Measurements from ENCODE around the gene RTN4RL2. TPM values are rescaled to one million over a fixed set of nuclear protein-coding genes. Genes with fewer than 3 reads are reported as not detected.

The RTN4RL2 gene
- total RNA-seq, 1 experiment from 2014 or later: 7.0 TPM

DNA sequence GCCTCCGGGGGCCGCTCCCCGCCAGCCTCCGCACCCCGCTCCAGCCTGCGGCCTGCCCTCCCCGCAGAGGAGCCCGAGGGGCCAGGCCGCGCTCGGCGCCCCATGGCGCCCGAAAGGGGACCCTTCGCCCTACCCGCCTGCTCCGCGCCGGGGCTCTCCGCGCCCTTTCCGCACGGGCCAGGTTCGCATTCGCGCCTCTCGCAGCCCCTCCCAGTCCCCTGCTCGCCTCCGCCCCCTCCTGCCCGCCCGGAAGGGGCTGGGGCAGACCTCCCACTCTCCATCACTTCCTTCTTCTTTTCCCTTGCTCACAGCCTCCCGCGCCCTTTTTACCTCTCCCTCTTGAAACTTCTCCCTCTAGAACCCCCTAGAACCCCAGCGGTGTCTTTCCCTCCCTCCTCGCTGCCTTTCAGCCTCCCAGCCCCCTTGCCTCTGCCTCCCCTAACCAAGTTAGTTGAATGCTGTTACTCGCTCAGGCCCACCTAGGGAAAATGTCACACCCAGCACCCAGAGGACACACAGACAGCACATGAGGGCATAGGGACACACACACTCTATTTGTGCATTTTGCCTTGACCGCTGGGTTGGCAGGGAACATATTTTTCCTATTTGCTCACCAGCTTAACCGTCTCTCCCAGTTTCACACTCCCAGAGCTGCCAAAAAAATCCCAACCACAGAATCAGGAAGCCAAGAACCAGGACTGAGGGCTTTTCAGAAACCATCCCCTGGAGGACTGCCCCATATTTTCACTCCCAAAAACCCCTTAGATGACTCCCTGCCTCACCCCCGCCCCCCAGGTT, 33.2 kb upstream of the RTN4RL2 start, which contains the start of gene SLC43A3:
TSS of gene SLC43A3 (minus strand) at position 193 of the 798 bp plus-strand sequence. CDS start 949 bp downstream, outside the sequence.
- TF ChIP-seq, protein P1, sequence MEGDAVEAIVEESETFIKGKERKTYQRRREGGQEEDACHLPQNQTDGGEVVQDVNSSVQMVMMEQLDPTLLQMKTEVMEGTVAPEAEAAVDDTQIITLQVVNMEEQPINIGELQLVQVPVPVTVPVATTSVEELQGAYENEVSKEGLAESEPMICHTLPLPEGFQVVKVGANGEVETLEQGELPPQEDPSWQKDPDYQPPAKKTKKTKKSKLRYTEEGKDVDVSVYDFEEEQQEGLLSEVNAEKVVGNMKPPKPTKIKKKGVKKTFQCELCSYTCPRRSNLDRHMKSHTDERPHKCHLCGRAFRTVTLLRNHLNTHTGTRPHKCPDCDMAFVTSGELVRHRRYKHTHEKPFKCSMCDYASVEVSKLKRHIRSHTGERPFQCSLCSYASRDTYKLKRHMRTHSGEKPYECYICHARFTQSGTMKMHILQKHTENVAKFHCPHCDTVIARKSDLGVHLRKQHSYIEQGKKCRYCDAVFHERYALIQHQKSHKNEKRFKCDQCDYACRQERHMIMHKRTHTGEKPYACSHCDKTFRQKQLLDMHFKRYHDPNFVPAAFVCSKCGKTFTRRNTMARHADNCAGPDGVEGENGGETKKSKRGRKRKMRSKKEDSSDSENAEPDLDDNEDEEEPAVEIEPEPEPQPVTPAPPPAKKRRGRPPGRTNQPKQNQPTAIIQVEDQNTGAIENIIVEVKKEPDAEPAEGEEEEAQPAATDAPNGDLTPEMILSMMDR (conservative IDR thresholded peaks at IDR 0.05): 0 out of 3 replicates have a peak, but pooled peaks have one; percentile 14
- H3K36me3 Mint-ChIP-seq (ENCODE audit: insufficient read depth in 1 of 3, low read depth in 3 of 3): peaks cover 11 to 21% (median 19%) of the 10 kb centered on the region in 3 experiments; a peak in 6 of 7 replicates
- Histone ChIP-seq H3K9ac (ENCODE audit: extremely low read depth, insufficient read length, low read length) (no peak within 1 kb of the TSS), H3K79me1 (ENCODE audit: insufficient read depth, low read depth, low read length, poor library complexity, severe bottlenecking) (no peaks in the 10 kb centered on the region), H3K4me1 (ENCODE audit: insufficient read depth, low read length) (peaks cover 2% of the 10 kb centered on the region; the same call in 1 of the 2 replicates), H2BK20ac (ENCODE audit: low read depth, low read length, poor library complexity, severe bottlenecking) (no peak within 1 kb of the TSS), H2BK15ac (ENCODE audit: low read depth, low read length) (no peak within 1 kb of the TSS), H3K4me2 (ENCODE audit: insufficient read depth, insufficient read length, low read length) (peak within 1 kb of the TSS; percentile 60), H3T11ph (ENCODE audit: low read length) (no peak within 1 kb of the TSS), H4K20me1 (ENCODE audit: control insufficient read depth, insufficient read depth, insufficient read length) (no peaks in the 10 kb centered on the region), H3K14ac (ENCODE audit: insufficient read depth, low read length) (peak within 1 kb of the TSS; percentile 74; the same call in 1 of the 2 replicates), H4K91ac (ENCODE audit: insufficient read length, low read depth, low read length) (no peak within 1 kb of the TSS), H3K79me2 (ENCODE audit: insufficient read depth, low read length) (no peaks in the 10 kb centered on the region), H4K5ac (ENCODE audit: insufficient read length, low read depth, low read length) (no peak within 1 kb of the TSS), H3K18ac (ENCODE audit: insufficient read length, low read depth, low read length) (no peak within 1 kb of the TSS), H2AK5ac (ENCODE audit: insufficient read length, low read length) (no peak within 1 kb of the TSS), H3K4ac (ENCODE audit: low read depth, low read length) (no peak within 1 kb of the TSS), H3K27me3 (ENCODE audit: insufficient read depth, low read length) (peaks cover 3% of the 10 kb centered on the region; the same call in 1 of the 2 replicates), H3K56ac (ENCODE audit: insufficient read length, low read depth, low read length) (no peak within 1 kb of the TSS), H4K8ac (replicated peaks; ENCODE audit: insufficient read length, low read depth, low read length) (no peak within 1 kb of the TSS), H2BK5ac (ENCODE audit: insufficient read length, low read length) (no peak within 1 kb of the TSS), H3K27ac (ENCODE audit: insufficient read length, low read depth, low read length) (no peak within 1 kb of the TSS), H2AFZ (ENCODE audit: low read length) (no peak within 1 kb of the TSS), H2BK120ac (ENCODE audit: low read depth, low read length, poor library complexity, severe bottlenecking) (no peak within 1 kb of the TSS), H3K9me3 (ENCODE audit: control insufficient read depth, low read depth, low read length) (no peaks in the 10 kb centered on the region), H2BK12ac (ENCODE audit: insufficient read length, low read depth, low read length) (no peak within 1 kb of the TSS), H3K23ac (ENCODE audit: insufficient read length, low read depth, low read length) (no peak within 1 kb of the TSS), H3K23me2 (ENCODE audit: insufficient read length, low read depth, low read length, poor library complexity, severe bottlenecking) (peaks cover 6% of the 10 kb centered on the region)
- H3K27me3 Mint-ChIP-seq (ENCODE audit: low read depth): peaks cover 43% of the 10 kb centered on the region
- no peak within 1 kb of the TSS; a peak in 1 of 7 replicates for H3K27ac Mint-ChIP-seq
- peak within 1 kb of the TSS; percentile 68 to 83 for H3K4me3 Mint-ChIP-seq
- WGBS (ENCODE audit: extremely low coverage, insufficient read length, low lambda C conversion rate): no CpG with 5 or more reads among the region's 39 CpGs
- peaks cover 27 to 34% of the 10 kb centered on the region in 2 experiments for H3K4me1 Mint-ChIP-seq
- peak; percentile 79 for DNase-seq
- H3K9me3 Mint-ChIP-seq: no peaks in the 10 kb centered on the region
